HCT116 (cell line): Measurements from ENCODE around the gene SNX1. TPM values are rescaled to one million over a fixed set of nuclear protein-coding genes. Genes with fewer than 3 reads are reported as not detected.

ENCODE experiments used
- ATAC-seq: fragments of 200-7000 bp; cut with Tn5 transposase; 2 replicates; pipeline ENCODE4 v1.9.1; 2020; ENCODE audit warnings: mild to moderate bottlenecking, moderate library complexity
- BruUV-seq: library from RNA; stranded (reverse); fragments of 400-500 nt; replicated peaks from 2 replicates; lab custom pipeline; 2021; lab: Mats Ljungman, UMichigan
- CTCF ChIA-PET: fragments of 300-600 bp; sonication (Branson Sonifier 250); formaldehyde crosslinking; loops from one replicate; lab custom pipeline; 2021; ENCODE audit warnings: antibody characterized with exemption; lab: Charles Lee
- POLR2A ChIA-PET: fragments of 300-600, 350-600 bp; sonication (Branson Sonifier 250); formaldehyde crosslinking; loops from one replicate; lab custom pipeline; 2021; ENCODE audit warnings: antibody characterized with exemption; lab: Charles Lee
- RAD21 ChIA-PET, 2 experiments: fragments of 300-600 bp; sonication (Branson Sonifier 250); formaldehyde crosslinking; loops; one replicate each; lab custom pipeline; 2023; ENCODE audit warnings: low total read pairs in 2 of 2; ENCODE audit not compliant: uncharacterized antibody in 2 of 2, unreplicated experiment in 2 of 2, low non-redundant PET in 1 of 2; lab: Charles Lee
- DNase-seq: peaks from one replicate; pipeline ENCODE4 v3.0.0-alpha.2; 2010; ENCODE audit warnings: low read depth, low spot score
- H2AFZ ChIP-seq: fragments of 200-600 bp; shearing (Covaris generic), sonication (generic); 2 replicates; pipeline ENCODE4 v1.6.1; 2017; ENCODE audit warnings: low read depth, mixed run types, mixed read lengths, antibody characterized with exemption, low read length; ENCODE audit not compliant: poor library complexity, severe bottlenecking
- H3K27ac ChIP-seq: 2 replicates; pipeline ENCODE4 v1.5.1; 2012; ENCODE audit warnings: low read depth, low read length
- H3K27me3 ChIP-seq: fragments of 200-600 bp; sonication (generic); 2 replicates; pipeline ENCODE4 v1.6.1; 2016; ENCODE audit warnings: mixed run types, low read length, mixed read lengths; ENCODE audit not compliant: insufficient read depth
- H3K36me3 ChIP-seq, 2 experiments: fragments of 200-500 bp in 1 of 2; fragments of 200-600 bp in 1 of 2; sonication (Bioruptor generic) in 1 of 2; sonication (generic) in 1 of 2; 2 replicates each; pipeline versions ENCODE4 v1.5.1 to v1.6.1; 2014 to 2016; ENCODE audit warnings: low read length in 2 of 2, inconsistent platforms in 1 of 2, mixed read lengths in 1 of 2, mixed run types in 1 of 2; ENCODE audit not compliant: insufficient read depth in 2 of 2, control insufficient read depth in 1 of 2
- H3K4me1 ChIP-seq, 2 experiments: fragments of 200-600 bp in 1 of 2; sonication (generic) in 1 of 2; 2 replicates each; pipeline versions ENCODE4 v1.5.1 to v1.6.1; 2012 to 2017; ENCODE audit warnings: low read length in 2 of 2, inconsistent platforms in 1 of 2, mild to moderate bottlenecking in 1 of 2, mixed read lengths in 1 of 2, mixed run types in 1 of 2, moderate library complexity in 1 of 2; ENCODE audit not compliant: insufficient read depth in 2 of 2, control insufficient read depth in 1 of 2
- H3K4me2 ChIP-seq: fragments of 200-600 bp; sonication (generic); 2 replicates; pipeline ENCODE4 v1.6.1; 2017; ENCODE audit warnings: mixed run types, low read length, mixed read lengths
- H3K4me3 ChIP-seq, 2 experiments: fragments of 200-600 bp in 1 of 2; sonication (generic) in 1 of 2; replicated peaks in 1 of 2; 2 replicates each; pipeline ENCODE4 v1.5.1; 2011 to 2016; ENCODE audit warnings: low read length in 2 of 2, control low read depth in 1 of 2, low read depth in 1 of 2, mild to moderate bottlenecking in 1 of 2, mixed read lengths in 1 of 2, mixed run types in 1 of 2
- H3K79me2 ChIP-seq: fragments of 200-600 bp; sonication (generic); 2 replicates; pipeline ENCODE4 v1.6.1; 2017; ENCODE audit warnings: mild to moderate bottlenecking, mixed run types, low read length, moderate library complexity, mixed read lengths; ENCODE audit not compliant: insufficient read depth
- H3K9ac ChIP-seq: fragments of 200-600 bp; sonication (generic); 2 replicates; pipeline ENCODE4 v1.6.1; 2016; ENCODE audit warnings: low read length, mixed read lengths
- H3K9me2 ChIP-seq: fragments of 200-600 bp; sonication (generic), shearing (Covaris generic); 2 replicates; pipeline ENCODE4 v1.6.1; 2017; ENCODE audit warnings: mixed run types, mild to moderate bottlenecking, moderate library complexity; ENCODE audit not compliant: insufficient read depth
- H3K9me3 ChIP-seq, 2 experiments: fragments of 200-500 bp in 1 of 2; fragments of 200-600 bp in 1 of 2; sonication (Bioruptor generic) in 1 of 2; sonication (generic) in 1 of 2; 2 replicates each; pipeline ENCODE4 v1.6.1; 2014 to 2017; ENCODE audit warnings: low read length in 2 of 2, mixed read lengths in 2 of 2, inconsistent platforms in 1 of 2, low read depth in 1 of 2, mild to moderate bottlenecking in 1 of 2, mixed run types in 1 of 2, moderate library complexity in 1 of 2; ENCODE audit not compliant: control insufficient read depth in 1 of 2, insufficient read depth in 1 of 2
- H4K20me1 ChIP-seq: fragments of 200-600 bp; sonication (generic), shearing (Covaris generic); 2 replicates; pipeline ENCODE4 v1.6.1; 2017; ENCODE audit warnings: mixed run types, mild to moderate bottlenecking, moderate library complexity; ENCODE audit not compliant: insufficient read depth
- CBX3 ChIP-seq: IDR thresholded peaks from 2 replicates; pipeline ENCODE4 v1.6.1; 2012; ENCODE audit warnings: low read depth
- CEBPB ChIP-seq: IDR thresholded peaks from 2 replicates; pipeline ENCODE4 v1.6.1; 2012; ENCODE audit warnings: low read depth
- EGR1 ChIP-seq: IDR thresholded peaks from 2 replicates; pipeline ENCODE4 v1.6.1; 2012; ENCODE audit warnings: low read depth
- ELF1 ChIP-seq: IDR thresholded peaks from 2 replicates; pipeline ENCODE4 v1.6.1; 2012; ENCODE audit warnings: low read depth, borderline replicate concordance
- EZH2phosphoT487 ChIP-seq: fragments of 200-600 bp; IDR thresholded peaks from 2 replicates; pipeline ENCODE4 v1.6.1; 2018; ENCODE audit warnings: antibody characterized with exemption, borderline replicate concordance
- JUND ChIP-seq: IDR thresholded peaks from 2 replicates; pipeline ENCODE4 v1.6.1; 2012
- POLR2A ChIP-seq: IDR thresholded peaks from 2 replicates; pipeline ENCODE4 v1.7.0; 2011; ENCODE audit warnings: borderline replicate concordance; ENCODE audit not compliant: insufficient read depth, insufficient read length; ENCODE audit errors: extremely low read depth
- POLR2AphosphoS5 ChIP-seq: IDR thresholded peaks from 2 replicates; pipeline ENCODE4 v1.6.1; 2011; ENCODE audit warnings: mild to moderate bottlenecking, low read depth, low read length, moderate library complexity
- RAD21 ChIP-seq: IDR thresholded peaks from 2 replicates; pipeline ENCODE4 v1.6.1; 2012; ENCODE audit warnings: low read depth, mild to moderate bottlenecking
- SIN3A ChIP-seq: IDR thresholded peaks from 2 replicates; pipeline ENCODE4 v1.6.1; 2012; ENCODE audit warnings: low read depth
- SP1 ChIP-seq: IDR thresholded peaks from 2 replicates; pipeline ENCODE4 v1.6.1; 2012; ENCODE audit warnings: low read depth
- SRF ChIP-seq: IDR thresholded peaks from 2 replicates; pipeline ENCODE4 v1.6.1; 2012; ENCODE audit warnings: low read depth
- YY1 ChIP-seq: IDR thresholded peaks from 2 replicates; pipeline ENCODE4 v1.6.1; 2011; ENCODE audit warnings: low read length, low read depth, moderate library complexity, mild to moderate bottlenecking; ENCODE audit not compliant: insufficient replicate concordance; ENCODE audit errors: extremely low read depth
- ZNF274 ChIP-seq: fragments of 200-500 bp; sonication (Bioruptor generic); IDR thresholded peaks from 2 replicates; pipeline ENCODE4 v1.6.1; 2014; ENCODE audit warnings: mild to moderate bottlenecking, low read depth, low read length, inconsistent platforms
- intact Hi-C: fragments of 100-400 bp; cut with micrococcal nuclease; formaldehyde crosslinking; loops from 2 replicates; pipeline ENCODE4 v1.10.0; 2022
- total RNA-seq: library from RNA; stranded (reverse); gene quantifications from one replicate; pipeline ENCODE4 v1.2.1, GENCODE V29; 2021; ENCODE audit not compliant: unreplicated experiment
- TF ChIP-seq, protein P1 (sequence below): IDR thresholded peaks from 2 replicates; pipeline ENCODE4 v1.6.1; 2012
- TF ChIP-seq, protein P2 (sequence below): IDR thresholded peaks from 2 replicates; pipeline ENCODE4 v1.6.1; 2012; ENCODE audit warnings: low read depth
- TF ChIP-seq, protein P3 (sequence below): IDR thresholded peaks from 2 replicates; pipeline ENCODE4 v1.6.1; 2012

Gene SNX1
- total RNA-seq, 1 experiment from 2014 or later: 91.9 TPM

DNA sequence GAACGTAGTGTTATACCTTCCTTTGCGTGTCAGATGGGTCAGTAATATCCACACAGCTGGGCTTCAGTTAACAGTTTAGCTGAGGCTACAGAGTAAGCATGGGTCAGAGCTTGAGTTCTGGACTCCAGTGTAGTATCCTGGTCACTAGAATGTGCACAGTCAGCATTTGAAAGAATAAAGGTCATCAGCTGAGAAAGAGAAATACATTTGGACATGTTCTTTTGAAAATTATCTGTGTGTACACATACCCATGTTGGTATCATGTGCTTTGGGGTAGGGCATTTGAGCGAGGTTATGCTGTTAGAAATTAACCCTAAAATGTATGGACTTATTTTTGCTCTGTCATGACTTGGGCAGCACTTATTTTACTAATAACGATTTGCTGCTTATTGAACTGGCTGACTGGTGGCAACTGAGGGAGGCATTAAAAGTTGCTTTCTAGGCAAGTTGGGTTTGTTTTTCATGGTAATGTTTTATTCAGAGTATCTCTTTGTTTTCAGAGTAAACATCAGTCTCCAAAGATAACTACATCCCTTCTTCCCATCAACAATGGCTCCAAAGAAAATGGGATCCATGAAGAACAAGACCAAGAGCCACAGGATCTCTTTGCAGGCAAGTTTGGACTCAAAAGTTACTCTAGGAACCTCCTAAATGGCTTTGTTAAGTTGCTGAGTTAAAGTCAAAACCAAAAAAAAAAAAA is 16.4 kb downstream of the SNX1 start:
- no peak for DNase-seq
- POLR2A ChIA-PET: no interaction called here
- no peaks in the 10 kb centered on the region for H3K4me1 ChIP-seq
- no peak overlapping the region for H2AFZ ChIP-seq
- no TSS peak for BruUV-seq
- no peak overlapping the region for H3K4me2 ChIP-seq
- H3K27me3 ChIP-seq: no peaks in the 10 kb centered on the region
- CTCF ChIA-PET: no interaction called here
- no peak overlapping the region for H3K27ac ChIP-seq
- TF ChIP-seq, protein P1, sequence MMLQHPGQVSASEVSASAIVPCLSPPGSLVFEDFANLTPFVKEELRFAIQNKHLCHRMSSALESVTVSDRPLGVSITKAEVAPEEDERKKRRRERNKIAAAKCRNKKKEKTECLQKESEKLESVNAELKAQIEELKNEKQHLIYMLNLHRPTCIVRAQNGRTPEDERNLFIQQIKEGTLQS: no peak
- no peak for ATAC-seq
- no peak overlapping the region for H3K4me3 ChIP-seq
- peaks cover 5% of the 10 kb centered on the region; the same call in 1 of the 2 replicates for H4K20me1 ChIP-seq
- RAD21 ChIA-PET: no interaction called here
- no peak overlapping the region for H3K9ac ChIP-seq
- peaks cover 47% of the 10 kb centered on the region for H3K79me2 ChIP-seq
- H3K9me2 ChIP-seq: no peaks in the 10 kb centered on the region
- peaks cover 10 to 22% of the 10 kb centered on the region in 2 experiments; a peak in 3 of 4 replicates for H3K36me3 ChIP-seq
- intact Hi-C loops: no loop called here
- H3K9me3 ChIP-seq: no peaks in the 10 kb centered on the region

- Histone ChIP-seq H3K4me1 (no peaks in the 10 kb centered on the region), H3K9ac (no peak overlapping the region), H3K27ac (no peak overlapping the region), H2AFZ (no peak overlapping the region), H3K9me3 (no peaks in the 10 kb centered on the region), H3K4me3 (no peak overlapping the region), H3K27me3 (no peaks in the 10 kb centered on the region), H4K20me1 (no peaks in the 10 kb centered on the region; the same call in 1 of the 2 replicates), H3K4me2 (no peak overlapping the region), H3K36me3 (peaks cover 11 to 24% of the 10 kb centered on the region in 2 experiments; a peak in 3 of 4 replicates), H3K9me2 (no peaks in the 10 kb centered on the region), H3K79me2 (peaks cover 41% of the 10 kb centered on the region)
- ChIA-PET POLR2A (no interaction called here), CTCF (no interaction called here), RAD21 (no interaction called here)
- intact Hi-C loops: no loop called here
- BruUV-seq: no TSS peak
- DNase-seq: no peak
- ATAC-seq: no peak
- no peak for TF ChIP-seq SRF
- no peak for TF ChIP-seq YY1
- TF ChIP-seq POLR2AphosphoS5: no peak
- TF ChIP-seq ZNF274: no peak
- no peak for TF ChIP-seq JUND
- no peak for TF ChIP-seq EGR1
- TF ChIP-seq, protein P2, sequence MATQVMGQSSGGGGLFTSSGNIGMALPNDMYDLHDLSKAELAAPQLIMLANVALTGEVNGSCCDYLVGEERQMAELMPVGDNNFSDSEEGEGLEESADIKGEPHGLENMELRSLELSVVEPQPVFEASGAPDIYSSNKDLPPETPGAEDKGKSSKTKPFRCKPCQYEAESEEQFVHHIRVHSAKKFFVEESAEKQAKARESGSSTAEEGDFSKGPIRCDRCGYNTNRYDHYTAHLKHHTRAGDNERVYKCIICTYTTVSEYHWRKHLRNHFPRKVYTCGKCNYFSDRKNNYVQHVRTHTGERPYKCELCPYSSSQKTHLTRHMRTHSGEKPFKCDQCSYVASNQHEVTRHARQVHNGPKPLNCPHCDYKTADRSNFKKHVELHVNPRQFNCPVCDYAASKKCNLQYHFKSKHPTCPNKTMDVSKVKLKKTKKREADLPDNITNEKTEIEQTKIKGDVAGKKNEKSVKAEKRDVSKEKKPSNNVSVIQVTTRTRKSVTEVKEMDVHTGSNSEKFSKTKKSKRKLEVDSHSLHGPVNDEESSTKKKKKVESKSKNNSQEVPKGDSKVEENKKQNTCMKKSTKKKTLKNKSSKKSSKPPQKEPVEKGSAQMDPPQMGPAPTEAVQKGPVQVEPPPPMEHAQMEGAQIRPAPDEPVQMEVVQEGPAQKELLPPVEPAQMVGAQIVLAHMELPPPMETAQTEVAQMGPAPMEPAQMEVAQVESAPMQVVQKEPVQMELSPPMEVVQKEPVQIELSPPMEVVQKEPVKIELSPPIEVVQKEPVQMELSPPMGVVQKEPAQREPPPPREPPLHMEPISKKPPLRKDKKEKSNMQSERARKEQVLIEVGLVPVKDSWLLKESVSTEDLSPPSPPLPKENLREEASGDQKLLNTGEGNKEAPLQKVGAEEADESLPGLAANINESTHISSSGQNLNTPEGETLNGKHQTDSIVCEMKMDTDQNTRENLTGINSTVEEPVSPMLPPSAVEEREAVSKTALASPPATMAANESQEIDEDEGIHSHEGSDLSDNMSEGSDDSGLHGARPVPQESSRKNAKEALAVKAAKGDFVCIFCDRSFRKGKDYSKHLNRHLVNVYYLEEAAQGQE: no peak
- no peak for TF ChIP-seq SP1
- no peak for TF ChIP-seq CBX3
- no peak for TF ChIP-seq CEBPB
- TF ChIP-seq SIN3A: no peak
- TF ChIP-seq, protein P1: no peak
- TF ChIP-seq EZH2phosphoT487: no peak
- no peak for TF ChIP-seq POLR2A
- no peak for TF ChIP-seq RAD21
- no peak for TF ChIP-seq ELF1
- TF ChIP-seq, protein P3, sequence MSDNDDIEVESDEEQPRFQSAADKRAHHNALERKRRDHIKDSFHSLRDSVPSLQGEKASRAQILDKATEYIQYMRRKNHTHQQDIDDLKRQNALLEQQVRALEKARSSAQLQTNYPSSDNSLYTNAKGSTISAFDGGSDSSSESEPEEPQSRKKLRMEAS: no peak
Measured at GRCh38 chr15:64112904-64113303, 17.1 kb downstream of the SNX1 start.
